ENCODE data around the gene DCDC1.
A peak's percentile ranks its signal among the peaks of the same experiment; 100 is the strongest.

Gene DCDC1

DNA sequence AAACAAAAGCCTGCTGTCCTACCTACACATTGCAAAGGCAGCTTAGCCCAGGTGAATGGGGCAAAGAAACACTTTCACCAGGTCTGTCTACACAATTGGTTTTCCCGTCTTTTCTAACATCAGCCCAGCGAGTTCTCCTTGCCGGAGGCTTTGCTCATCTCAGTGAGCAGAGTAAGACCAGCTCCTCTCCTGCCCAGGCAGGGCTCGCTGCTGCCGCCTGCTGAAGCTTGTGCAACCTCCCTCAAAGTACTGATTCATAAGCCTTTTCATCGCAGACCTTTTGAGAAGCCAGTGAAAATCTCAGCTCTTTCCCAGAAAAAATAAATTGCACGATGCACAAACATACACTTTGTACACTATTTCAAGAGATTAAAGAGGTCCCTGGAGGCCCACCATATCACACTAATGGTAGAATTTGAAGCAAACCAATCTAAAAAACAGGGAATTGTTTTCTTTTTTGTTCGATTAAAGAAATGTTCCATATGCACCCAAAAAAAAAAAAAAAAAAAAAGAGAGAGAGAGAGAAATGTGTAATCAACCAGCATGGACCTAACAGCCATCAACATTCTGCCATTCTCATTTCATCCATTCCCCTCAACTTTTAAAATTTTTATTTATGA lies 455.3 kb downstream of the DCDC1 start:
- peak; percentile 48 for DNase-seq (ENCODE audit: low read depth)

DNA sequence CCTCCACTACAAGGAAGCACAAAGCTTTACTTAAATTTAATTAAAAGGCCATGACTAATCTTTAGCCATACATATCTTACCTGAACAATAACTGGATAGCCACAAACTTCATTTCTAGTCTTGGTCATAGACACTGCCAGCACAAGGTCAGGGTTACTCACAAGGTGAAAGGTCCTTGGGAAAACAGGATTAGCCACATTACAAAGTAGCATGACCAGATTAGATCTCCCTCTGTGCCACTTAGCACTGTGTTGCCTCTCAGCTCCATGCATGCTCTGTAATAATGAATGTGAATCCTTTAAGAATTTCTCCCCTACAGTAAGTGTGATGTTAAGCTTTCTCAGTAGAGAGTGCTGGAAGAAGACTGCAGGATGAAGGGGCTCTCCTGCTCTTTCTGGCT lies 458.3 kb downstream of the DCDC1 start:
- DNase-seq (ENCODE audit: low read depth): no peak

DNA sequence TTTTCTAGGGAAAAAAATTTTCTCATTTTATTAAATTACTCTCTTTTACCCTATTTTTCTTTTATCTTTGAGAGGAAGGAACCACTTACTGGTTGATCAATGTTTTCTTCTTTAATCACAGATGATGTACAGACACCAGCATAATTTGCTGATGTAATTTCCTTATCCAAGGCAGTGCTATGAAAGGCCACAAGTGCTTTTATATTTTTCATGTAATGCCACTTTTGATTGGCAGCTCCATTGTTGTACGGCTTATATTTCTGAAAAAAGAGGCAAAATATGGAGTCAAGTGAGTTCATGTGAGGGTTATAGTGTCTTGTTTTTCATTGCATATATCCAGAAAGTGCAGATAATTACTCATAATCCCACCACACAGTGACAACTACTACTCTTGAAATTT lies 460.7 kb downstream of the DCDC1 start:
- DNase-seq (ENCODE audit: low read depth): no peak

DNA sequence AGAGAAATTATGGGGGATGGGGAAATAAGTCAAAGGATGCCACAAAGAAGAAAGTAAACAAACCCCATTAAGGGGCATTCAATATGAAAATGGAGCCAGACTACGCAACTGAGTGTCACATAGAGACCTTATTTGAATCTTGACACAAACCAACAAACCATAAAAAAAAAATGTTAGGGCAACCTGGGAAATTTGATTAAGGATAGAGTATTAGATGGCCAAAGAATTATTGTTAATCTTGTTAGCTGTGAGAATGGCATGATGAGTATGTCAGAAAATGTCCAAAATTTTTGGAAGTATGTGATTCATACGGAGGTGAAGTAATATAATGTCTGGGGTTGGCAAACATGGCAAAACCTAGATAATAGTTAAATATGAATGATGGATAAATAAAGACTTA lies 461.3 kb downstream of the DCDC1 start:
- DNase-seq (ENCODE audit: low read depth): no peak

DNA sequence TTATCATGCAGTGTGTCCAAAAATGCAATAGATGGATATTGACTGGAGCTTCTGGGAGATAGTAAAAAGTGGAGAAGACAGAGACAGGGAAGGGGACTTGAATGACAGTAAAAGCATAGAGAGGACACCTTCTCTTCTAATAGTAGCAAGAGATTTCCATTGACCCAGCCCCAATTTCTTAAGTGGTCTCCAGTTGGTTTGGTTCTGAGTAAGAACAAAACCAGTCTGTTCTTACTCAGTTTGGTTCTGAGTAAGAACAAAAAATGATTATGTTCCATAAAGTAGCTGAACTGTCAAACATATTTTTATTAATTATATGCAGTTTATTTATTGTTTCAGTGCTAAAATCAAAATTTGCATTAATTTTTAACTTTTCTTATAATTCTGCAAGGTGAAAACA lies 466.6 kb downstream of the DCDC1 start:
- DNase-seq (ENCODE audit: low read depth): no peak

DNA sequence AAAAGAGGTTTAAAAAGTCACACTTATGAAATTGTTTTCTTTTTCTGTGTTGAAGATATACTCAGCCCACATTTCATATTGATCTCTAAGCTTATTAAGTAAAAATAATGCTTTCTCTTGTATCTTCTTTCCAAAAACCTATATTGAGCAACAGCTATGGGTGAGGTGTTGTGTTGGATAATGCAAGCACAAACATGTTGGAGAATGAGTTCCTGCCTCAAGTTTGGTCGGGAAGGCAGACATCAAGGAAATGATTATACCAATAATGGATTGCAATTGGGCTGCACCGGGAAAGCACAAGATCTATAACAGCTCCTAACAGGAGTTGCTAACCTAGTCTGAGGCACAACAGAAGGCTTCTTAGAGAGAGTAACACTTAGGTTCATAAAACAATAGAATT lies 474.5 kb downstream of the DCDC1 start:
- DNase-seq (ENCODE audit: low read depth): no peak

DNA sequence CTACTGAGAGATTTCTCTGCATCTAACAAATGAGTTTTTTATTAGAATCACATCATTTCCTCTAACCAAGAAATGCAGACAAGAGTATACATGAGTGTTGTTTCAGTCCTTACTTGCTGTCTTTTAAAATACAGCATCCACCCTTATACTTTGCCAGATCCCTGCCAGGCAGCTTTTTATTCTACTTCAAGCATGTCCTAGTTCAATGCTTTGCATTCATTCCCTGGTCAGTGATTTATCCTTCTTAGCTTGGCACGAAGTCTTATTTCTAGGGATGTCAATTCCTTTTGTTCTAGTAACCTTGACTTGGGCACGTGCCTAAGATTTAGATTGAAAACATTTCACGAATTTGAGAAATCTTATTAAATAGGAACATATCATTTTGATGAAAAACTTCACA lies 476.2 kb downstream of the DCDC1 start:
- no peak for DNase-seq (ENCODE audit: low read depth)

DNA sequence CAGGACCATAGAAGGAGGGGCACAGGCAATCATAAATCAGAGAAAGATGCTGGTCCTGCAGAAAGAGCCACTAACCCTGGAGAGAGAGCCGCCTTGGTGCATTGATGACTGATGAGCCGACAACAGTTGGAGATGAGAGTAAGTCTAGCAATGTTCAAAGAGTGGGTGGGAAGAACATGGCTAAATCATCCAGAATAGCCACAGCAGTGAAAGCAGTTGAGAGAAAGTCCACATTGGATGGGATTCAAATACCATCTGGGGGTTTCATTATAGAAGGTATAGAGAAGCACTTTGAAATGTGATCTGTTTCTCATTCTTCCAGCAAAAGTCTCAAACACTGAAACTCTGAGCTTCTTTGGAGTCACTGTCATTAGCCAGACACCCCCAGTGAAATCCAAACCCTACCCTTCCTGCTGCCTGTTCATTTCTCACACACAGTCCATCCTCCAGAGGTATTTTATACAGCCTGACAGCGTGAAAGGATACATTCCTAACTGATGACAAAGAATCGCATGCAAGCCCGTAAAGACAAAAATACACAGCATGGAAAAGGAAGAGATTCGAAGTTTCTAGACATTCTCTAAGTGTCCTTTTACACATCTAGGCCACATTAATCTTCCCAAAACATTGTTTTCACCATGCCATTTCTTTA lies 480.3 kb downstream of the DCDC1 start:
- no peak for DNase-seq (ENCODE audit: low read depth)

DNA sequence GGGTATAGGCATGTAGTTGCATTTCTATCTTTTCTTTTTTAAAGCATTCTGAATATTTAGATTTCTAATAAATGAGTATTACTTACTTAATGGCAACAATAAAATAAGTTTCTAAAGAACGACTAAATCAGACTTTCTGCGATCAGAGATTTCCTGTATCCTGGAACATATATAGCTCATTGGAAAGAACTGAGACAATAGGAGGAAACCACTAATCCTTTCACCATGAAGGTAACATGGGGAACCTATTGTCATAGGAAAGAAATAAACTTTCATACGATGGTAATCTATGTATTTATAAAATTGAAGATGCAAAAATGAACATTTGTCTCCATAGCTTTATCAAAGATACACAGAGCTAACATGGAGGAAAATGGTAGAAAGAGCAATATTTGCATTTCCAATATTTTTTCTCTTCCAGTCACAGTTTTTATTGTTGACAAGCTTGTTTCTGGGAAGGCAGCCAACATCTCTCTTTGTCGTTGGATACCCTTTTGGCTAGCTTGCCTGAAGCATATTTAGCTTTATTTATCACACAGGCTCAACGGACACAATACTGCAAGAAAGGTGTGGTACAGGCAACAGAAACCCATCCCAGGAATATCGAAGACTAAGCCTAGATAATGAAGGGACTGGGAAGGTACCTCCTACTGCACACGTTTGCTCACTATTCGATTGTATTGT lies 490.1 kb downstream of the DCDC1 start:
- no peak for DNase-seq (ENCODE audit: low read depth)

DNA sequence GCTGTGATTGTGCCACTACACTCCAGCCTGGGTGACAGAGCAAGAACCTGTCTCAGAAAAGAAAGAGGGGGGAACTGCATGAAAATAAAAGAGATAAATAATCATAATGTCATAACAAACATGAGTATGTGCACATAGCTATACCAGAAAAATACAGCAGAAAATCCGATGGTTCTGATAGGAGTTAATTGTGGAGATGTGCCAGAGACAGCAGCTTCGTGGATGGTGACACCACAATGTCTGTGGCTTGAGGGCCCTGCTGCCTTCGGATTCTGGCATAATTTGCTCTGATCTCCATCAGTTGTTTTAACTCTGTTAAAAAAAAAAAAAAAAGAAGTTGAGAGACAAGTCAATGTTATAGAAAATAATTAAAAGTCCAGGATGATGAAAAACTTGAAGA lies 491.1 kb downstream of the DCDC1 start:
- DNase-seq (ENCODE audit: low read depth): no peak

DNA sequence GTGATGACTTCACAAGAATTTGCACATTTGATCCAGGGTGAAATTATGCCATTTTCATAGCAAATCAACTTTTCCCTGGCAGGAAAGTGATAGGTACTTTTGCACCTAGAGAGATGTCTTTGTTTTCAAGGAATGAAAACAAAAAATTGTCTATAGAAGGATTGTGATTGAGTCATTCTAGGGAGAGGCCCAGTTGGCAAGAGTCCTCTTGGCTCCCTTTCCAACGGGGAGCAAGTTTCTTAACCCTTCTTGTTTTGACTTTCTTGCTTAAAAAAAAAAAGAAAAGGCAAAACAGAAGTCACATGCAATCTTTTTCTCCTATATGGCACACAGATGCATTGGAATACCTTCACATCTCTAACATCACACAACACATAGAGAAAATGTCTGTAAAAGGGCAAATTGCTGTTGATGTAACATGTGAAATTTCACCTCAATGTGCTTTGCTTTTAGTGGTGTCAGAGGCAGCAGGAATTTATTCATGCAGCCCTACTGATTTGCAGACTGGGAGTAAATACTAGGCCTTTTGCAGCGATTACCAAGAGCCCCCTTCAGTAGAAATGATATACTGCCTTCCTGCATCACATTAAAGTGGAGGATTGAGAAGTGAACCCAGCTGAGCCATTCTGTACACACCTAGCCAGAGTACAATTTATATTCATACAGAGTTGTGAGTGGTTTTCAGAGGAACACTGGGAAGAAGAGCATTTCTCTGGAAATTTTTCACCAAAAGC lies 492.7 kb downstream of the DCDC1 start:
- DNase-seq (ENCODE audit: low read depth): peak; percentile 18

DNA sequence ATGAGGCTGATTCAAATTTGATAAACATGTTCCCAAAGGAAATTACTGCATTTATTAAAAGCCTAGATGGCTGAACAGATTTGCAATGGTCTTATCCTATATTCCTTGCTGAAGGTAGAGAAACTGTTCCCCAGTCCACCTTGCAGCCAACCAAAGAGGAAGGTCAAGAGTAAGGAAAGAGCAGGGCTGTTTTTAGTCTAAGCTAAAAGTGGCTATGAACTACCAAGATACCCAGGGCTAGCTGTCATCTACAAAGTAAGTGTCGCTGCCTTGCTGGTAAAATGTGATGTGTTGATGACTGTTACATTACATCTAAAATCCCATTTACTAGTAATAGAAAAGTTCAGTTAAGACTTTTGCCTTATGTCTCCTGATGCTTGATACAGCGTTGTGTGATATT lies 493.3 kb downstream of the DCDC1 start:
- no peak for DNase-seq (ENCODE audit: low read depth)

DNA sequence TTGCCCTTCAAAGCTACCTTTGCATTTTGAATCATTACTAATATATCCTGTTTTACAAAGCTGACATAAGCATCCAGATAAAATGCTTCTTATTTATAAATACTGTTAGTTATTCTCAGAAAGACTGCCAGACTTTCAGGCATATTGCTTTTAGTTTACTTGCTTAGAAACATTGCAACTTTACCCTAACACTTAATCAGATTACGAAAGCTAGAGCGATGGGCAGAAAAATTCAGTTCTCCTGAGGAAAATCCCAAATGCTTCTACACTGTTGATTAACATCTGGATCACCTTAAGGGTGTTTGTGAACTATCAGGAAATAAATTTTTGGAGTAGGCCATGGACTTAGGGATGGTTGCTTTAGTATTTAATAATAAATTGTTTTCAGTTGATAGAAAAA lies 493.7 kb downstream of the DCDC1 start:
- DNase-seq (ENCODE audit: low read depth): no peak

DNA sequence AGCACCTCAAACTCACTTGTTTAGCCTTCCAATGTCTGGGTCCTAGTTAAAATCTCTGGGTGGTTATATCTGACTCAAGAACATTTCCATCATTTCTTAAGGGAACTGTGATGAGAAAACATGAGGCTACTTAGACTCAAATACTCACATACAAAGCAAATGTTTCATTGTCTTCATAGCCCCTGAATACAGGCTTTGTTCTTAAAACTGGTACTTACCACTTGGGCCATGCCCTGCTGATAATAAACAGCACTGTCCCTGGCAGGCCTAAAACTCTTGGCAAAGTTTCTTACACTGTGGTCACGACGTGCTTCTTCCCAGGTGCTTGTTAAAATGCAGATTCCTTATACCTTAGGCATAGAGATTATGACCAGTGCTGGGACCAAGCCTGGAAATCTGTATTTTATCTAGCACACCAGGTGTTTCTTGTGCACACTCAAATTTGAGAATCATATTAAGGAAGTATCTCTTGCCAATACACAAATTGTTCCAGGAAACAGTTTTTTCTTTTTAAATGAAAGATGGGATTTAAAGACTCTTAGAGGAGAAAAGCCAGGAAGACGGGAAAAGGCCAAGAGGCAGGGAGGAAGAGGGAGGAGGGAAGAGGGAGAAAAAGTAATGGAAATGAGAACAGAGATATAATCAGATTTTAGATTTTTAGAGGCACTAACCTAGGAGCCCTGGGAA lies 495.5 kb downstream of the DCDC1 start:
- no peak for DNase-seq (ENCODE audit: low read depth)

DNA sequence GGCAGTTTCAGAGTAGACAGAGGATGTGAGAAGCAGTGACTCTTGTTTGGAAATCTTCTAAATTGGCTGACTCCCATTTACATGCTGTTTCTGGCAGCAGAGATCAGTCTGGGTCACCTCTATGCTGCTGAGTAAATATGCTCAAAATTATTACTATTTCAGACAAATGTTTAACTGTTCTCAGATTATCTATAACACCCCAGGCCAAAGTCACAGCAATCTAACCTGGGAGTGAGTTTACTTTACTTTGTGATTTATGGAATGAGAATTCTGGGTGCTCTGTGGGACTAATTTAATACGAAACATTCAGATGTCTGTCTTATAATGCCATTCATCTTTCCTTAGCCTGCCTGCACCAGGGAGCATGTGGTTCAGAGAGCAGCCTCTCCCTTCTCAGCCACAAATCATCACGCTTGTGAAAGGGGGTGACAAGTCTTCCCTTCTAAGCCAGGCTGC lies 500.9 kb downstream of the DCDC1 start:
- peak; percentile 15 for DNase-seq (ENCODE audit: low read depth)

DNA sequence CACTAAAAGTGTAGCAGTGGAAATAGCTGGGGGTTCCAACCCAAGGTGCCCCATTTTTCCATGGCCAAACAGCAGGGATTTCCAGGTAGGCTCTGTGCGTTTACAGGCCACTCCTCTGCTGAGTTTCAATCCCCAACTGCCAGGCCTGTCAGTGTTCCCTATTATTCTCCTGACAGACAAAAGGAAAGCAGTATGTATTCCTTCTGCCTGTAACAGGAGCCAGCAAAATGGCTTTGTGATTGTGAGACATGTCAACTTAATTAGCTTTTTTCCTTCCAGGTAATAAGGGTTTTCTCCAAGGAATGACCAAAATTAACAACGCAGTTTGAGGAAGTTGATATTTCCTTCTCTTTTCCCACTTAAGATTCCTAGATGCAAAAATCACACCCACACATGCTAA lies 506.3 kb downstream of the DCDC1 start:
- no peak for DNase-seq (ENCODE audit: low read depth)

DNA sequence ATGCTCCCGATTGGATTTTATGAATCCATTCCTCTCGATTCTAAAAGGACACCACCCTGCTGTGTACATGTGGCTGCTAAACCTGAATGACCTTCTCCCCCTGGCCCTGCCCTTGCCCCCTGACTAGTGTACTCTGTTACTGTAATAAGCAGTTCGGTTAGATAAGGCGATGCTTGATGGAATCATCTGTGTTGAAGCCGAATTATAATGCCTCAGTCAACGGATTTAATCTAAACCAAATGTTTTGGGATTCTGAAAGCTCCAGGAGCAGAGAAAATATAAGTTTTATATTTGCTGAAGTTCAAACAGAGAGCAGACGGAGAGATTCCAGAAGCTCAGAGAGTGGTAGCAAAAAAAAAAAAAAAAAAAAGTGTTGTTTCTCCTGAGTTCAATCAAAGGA lies 508.0 kb downstream of the DCDC1 start:
- no peak for DNase-seq (ENCODE audit: low read depth)

DNA sequence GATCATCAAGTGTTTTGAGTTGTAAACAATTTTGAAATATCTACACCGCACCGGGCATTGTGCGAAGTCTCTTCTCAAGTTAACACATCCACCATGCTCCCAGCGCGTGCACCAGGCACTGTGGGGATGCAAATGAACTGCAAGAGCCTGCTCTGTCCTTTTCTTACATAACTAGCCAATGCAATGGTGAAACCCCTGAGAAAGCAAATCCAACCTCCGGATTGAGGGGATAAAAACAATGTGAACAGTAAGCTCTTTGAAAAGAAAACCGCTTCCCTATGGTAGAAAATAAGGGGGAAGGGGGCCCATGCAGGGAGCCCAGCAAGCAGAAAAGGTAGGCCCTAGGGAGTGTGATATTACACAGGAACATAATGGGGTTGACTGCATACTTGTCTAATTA lies 508.5 kb downstream of the DCDC1 start:
- no peak for DNase-seq (ENCODE audit: low read depth)

DNA sequence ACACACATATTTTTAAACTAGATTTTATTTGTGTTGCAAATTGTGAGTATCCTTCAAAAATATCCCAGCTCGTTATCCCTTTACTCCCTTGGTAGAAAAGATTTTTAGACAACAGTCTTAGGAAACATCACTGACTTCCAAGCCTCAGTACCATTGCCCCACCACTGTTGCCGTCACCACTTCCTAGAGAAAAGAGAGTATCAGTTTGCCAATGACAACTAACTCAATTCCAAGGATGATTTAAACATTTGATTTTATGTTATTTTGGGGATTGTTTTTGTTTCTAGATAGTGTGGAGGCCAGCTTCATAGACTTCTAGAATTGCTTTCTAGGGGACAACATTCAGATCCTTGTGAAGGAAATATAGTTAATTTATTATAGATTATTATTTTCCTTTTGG lies 509.4 kb downstream of the DCDC1 start:
- DNase-seq (ENCODE audit: low read depth): no peak

DNA sequence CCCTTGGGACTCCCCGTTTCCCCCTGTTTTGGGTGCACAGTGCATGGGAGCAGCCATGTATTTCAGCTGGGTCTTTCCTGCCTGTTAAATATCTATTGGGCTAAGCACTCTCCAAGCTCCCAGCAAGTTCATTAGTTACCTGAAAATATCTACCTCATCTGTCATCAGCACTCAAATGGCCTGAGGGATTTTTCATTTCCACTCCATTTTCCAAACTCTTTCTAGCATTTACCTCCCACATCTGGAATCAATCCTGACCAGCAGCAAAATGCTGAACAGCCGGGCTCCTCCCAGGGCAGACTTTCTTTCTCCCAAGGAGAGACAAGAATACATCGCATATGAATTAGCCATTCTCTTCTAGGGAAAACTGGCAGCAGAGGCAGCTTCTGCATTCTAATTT lies 509.9 kb downstream of the DCDC1 start:
- DNase-seq (ENCODE audit: low read depth): no peak

DNA sequence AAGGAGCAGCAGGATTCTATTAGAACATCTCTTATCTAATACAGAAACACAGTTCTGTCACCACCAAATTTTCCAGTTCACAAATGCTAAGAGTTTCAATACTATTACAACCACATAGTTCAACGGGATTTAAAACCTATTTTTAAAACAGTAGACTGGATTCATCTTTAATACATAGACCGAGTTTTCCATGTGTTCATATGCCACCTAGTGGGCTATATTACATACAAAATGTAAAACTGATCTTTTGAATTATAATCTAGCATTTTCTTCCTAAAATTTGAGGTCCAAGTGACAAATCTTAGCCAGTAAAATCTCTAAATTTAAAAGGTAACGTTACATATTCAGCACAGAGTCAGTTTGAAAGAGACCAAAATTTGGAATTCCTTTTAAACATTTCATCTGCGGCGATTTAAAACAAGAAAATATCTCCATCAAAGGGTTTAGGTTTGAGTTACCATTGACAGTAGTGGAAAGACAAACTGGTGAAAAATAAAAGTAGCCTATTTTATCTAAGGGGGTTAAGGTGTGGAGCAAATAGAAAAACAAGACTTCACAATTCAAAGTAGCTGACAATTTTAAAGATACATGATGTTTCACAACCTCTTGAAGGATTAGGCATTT lies 514.0 kb downstream of the DCDC1 start:
- peak; percentile 9 for DNase-seq (ENCODE audit: low read depth)

DNA sequence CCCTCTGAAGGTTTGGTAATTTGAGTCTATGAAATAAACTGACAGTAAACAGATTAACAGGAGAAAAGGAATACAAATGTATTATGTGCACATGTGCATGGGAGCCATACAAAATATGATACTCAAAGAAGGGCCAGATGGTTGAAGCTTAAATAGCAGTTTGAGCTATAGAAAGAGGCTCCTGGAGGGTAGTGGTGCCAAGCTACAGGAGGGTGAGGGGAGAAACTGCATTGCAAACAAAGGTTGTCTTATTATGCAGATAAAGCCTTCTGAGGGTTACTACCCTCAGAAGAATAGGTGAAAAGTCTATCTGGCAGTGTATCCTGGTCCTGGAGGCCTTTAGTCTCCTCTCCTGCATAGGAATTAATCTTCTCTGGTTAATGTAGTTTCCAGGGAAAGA lies 516.1 kb downstream of the DCDC1 start:
- no peak for DNase-seq (ENCODE audit: low read depth)

Data from stromal cell of bone marrow (primary cell).